Lower lobe of right lung (tissue), 2 donors: ENCODE measurements around the gene SRRM3. TPM values are rescaled to one million over a fixed set of nuclear protein-coding genes. Genes with fewer than 3 reads are reported as not detected.

ENCODE experiments used
- ATAC-seq, 2 donors: fragments of 200-7000 bp; cut with Tn5 transposase; one replicate each; pipeline ENCODE4 v1.9.1; 2020 to 2022; ENCODE audit warnings: mild to moderate bottlenecking in 2 of 2, moderate library complexity in 2 of 2
- DNase-seq: peaks from one replicate; pipeline ENCODE4 v3.0.0-alpha.2; 2020
- H3K27ac ChIP-seq: fragments of 200-600 bp; one replicate; pipeline ENCODE4 v1.8.0; 2022
- H3K27me3 ChIP-seq: fragments of 200-600 bp; one replicate; pipeline ENCODE4 v1.8.0; 2022; ENCODE audit warnings: low read depth
- H3K36me3 ChIP-seq: fragments of 200-600 bp; one replicate; pipeline ENCODE4 v1.8.0; 2022; ENCODE audit warnings: mild to moderate bottlenecking
- H3K4me1 ChIP-seq: fragments of 200-600 bp; one replicate; pipeline ENCODE4 v1.8.0; 2022
- H3K4me3 ChIP-seq: fragments of 200-600 bp; one replicate; pipeline ENCODE4 v1.8.0; 2022; ENCODE audit warnings: mild to moderate bottlenecking
- H3K9me3 ChIP-seq: fragments of 200-600 bp; one replicate; pipeline ENCODE4 v1.8.0; 2022
- CTCF ChIP-seq: fragments of 200-600 bp; IDR thresholded peaks from one replicate; pipeline ENCODE4 v1.8.0; 2022; ENCODE audit warnings: antibody characterized with exemption, mild to moderate bottlenecking
- intact Hi-C: fragments of 100-400 bp; cut with DNase I; formaldehyde crosslinking; loops from one replicate; pipeline ENCODE4 v1.11.0; 2022
- total RNA-seq: library from RNA; stranded (reverse); fragmentation: NEBNext Ultra II Directional; extraction: Animal tissue kit (Norgen Biotek cat#: 25700); gene quantifications from one replicate; pipeline ENCODE4 v1.2.1, GENCODE V29; 2021
- donor health status: DM: no; HTN: yes; CAD: no; lungs with severe emphysema.

The SRRM3 gene
- total RNA-seq, 1 donor from 2014 or later, result 0.86 TPM

GRCh38 chr7:76217942-76218566 is 16.4 kb downstream of the SRRM3 start:
- H3K36me3 ChIP-seq, result no peaks in the 10 kb centered on the region
- ATAC-seq (no peak), DNase-seq (no peak)
- H3K4me1 ChIP-seq, result no peaks in the 10 kb centered on the region
- H3K27me3 ChIP-seq, result peaks cover 34% of the 10 kb centered on the region
- no peak for TF ChIP-seq CTCF
- no peak overlapping the region for H3K27ac ChIP-seq
- no peak overlapping the region for H3K4me3 ChIP-seq
- intact Hi-C loops, result no loop called here
- no peaks in the 10 kb centered on the region for H3K9me3 ChIP-seq

GRCh38 chr7:76220185-76221057 is 18.7 kb downstream of the SRRM3 start:
- Histone ChIP-seq H3K9me3 (no peaks in the 10 kb centered on the region), H3K27ac (no peak overlapping the region), H3K4me1 (no peaks in the 10 kb centered on the region), H3K36me3 (no peaks in the 10 kb centered on the region), H3K4me3 (no peak overlapping the region), H3K27me3 (peaks cover 35% of the 10 kb centered on the region)
- no peak for TF ChIP-seq CTCF
- intact Hi-C loops, result no loop called here
- ATAC-seq (peak in 1 of 2 donors; percentile 19), DNase-seq (no peak)

GRCh38 chr7:76222333-76222732 is 20.6 kb downstream of the SRRM3 start:
- H3K27me3 ChIP-seq, result peaks cover 40% of the 10 kb centered on the region
- intact Hi-C loops, result no loop called here
- TF ChIP-seq CTCF, result no peak
- no peak for DNase-seq
- no peaks in the 10 kb centered on the region for H3K9me3 ChIP-seq
- no peak for ATAC-seq
- no peaks in the 10 kb centered on the region for H3K36me3 ChIP-seq
- H3K4me1 ChIP-seq, result no peaks in the 10 kb centered on the region
- no peak overlapping the region for H3K4me3 ChIP-seq
- no peak overlapping the region for H3K27ac ChIP-seq

- no peak for DNase-seq
- H3K27me3 ChIP-seq, result peaks cover 38% of the 10 kb centered on the region
Measured at GRCh38 chr7:76222839-76223238, 21.1 kb downstream of the SRRM3 start.

More at GRCh38 chr7:76222839-76223238, 21.1 kb downstream of the SRRM3 start:
- intact Hi-C loops, result no loop called here
- H3K4me1 ChIP-seq, result no peaks in the 10 kb centered on the region
- H3K4me3 ChIP-seq, result no peak overlapping the region
- H3K36me3 ChIP-seq, result no peaks in the 10 kb centered on the region
- no peak for ATAC-seq
- H3K9me3 ChIP-seq, result no peaks in the 10 kb centered on the region
- TF ChIP-seq CTCF, result no peak
- no peak overlapping the region for H3K27ac ChIP-seq
